Nephron (organoid): ENCODE results near the gene EPS8L1.

Source experiments
- H3K27ac Mint-ChIP-seq, 3 experiments: 2 replicates each; pipeline ENCODE4 v1.8.0; 2020; ENCODE audit warnings: mixed read lengths in 3 of 3, mild to moderate bottlenecking in 2 of 3, moderate library complexity in 1 of 3
- H3K27me3 Mint-ChIP-seq: 2 replicates; pipeline ENCODE4 v1.8.0; 2021; ENCODE audit warnings: low read depth, mild to moderate bottlenecking, moderate library complexity, mixed read lengths
- H3K36me3 Mint-ChIP-seq: 2 replicates; pipeline ENCODE4 v1.8.0; 2020; ENCODE audit warnings: low read depth, mixed read lengths
- H3K4me1 Mint-ChIP-seq: 2 replicates; pipeline ENCODE4 v1.8.0; 2020; ENCODE audit warnings: mixed read lengths
- H3K4me3 Mint-ChIP-seq, 3 experiments: 2 replicates each; pipeline ENCODE4 v1.8.0; 2020; ENCODE audit warnings: mild to moderate bottlenecking in 3 of 3, mixed read lengths in 3 of 3, moderate library complexity in 2 of 3
- H3K9me3 Mint-ChIP-seq: 2 replicates; pipeline ENCODE4 v1.8.0; 2020; ENCODE audit warnings: mixed read lengths
- CTCF ChIP-seq, 3 experiments: fragments of 200-600 bp; sonication (generic); IDR thresholded peaks; one replicate each; pipeline ENCODE4 v1.5.0; 2021; ENCODE audit warnings: antibody characterized with exemption in 3 of 3; ENCODE audit not compliant: unreplicated experiment in 3 of 3

Gene EPS8L1

GRCh38 chr19:55082020-55082851 lies 6.6 kb downstream of the EPS8L1 start:
- Mint-ChIP-seq H3K27ac (no peak overlapping the region), H3K36me3 (peaks cover 3% of the 10 kb centered on the region), H3K4me3 (peak overlapping the region; percentile 56 to 76 (median 65)), H3K27me3 (peaks cover 90% of the 10 kb centered on the region), H3K4me1 (peaks cover 8% of the 10 kb centered on the region), H3K9me3 (peaks cover 3% of the 10 kb centered on the region)
- no peak for TF ChIP-seq CTCF (IDR thresholded peaks at IDR 0.05; ENCODE audit: unreplicated experiment in 3 of 3)

- peaks cover 3% of the 10 kb centered on the region for H3K36me3 Mint-ChIP-seq
- peaks cover 18% of the 10 kb centered on the region for H3K4me1 Mint-ChIP-seq
- peaks cover 91% of the 10 kb centered on the region for H3K27me3 Mint-ChIP-seq
- peaks cover 3% of the 10 kb centered on the region for H3K9me3 Mint-ChIP-seq
- TF ChIP-seq CTCF (IDR thresholded peaks at IDR 0.05; ENCODE audit: unreplicated experiment in 3 of 3) = no peak
- peak overlapping the region in 2 of 3 experiments; percentile 56 to 76 for H3K4me3 Mint-ChIP-seq
- H3K27ac Mint-ChIP-seq = no peak overlapping the region
These were observed 7.6 kb downstream of the EPS8L1 start for GRCh38 chr19:55083004-55083850.

- peaks cover 93% of the 10 kb centered on the region for H3K27me3 Mint-ChIP-seq
- H3K4me1 Mint-ChIP-seq = peaks cover 23% of the 10 kb centered on the region
- peaks cover 3% of the 10 kb centered on the region for H3K36me3 Mint-ChIP-seq
- H3K4me3 Mint-ChIP-seq = peak overlapping the region in 2 of 3 experiments; percentile 20 to 50
- no peak for TF ChIP-seq CTCF (IDR thresholded peaks at IDR 0.05; ENCODE audit: unreplicated experiment in 3 of 3)
- H3K27ac Mint-ChIP-seq = no peak overlapping the region
- H3K9me3 Mint-ChIP-seq = peaks cover 3% of the 10 kb centered on the region
These were observed 8.7 kb downstream of the EPS8L1 start for GRCh38 chr19:55084416-55084815.

- Mint-ChIP-seq H3K36me3 (peaks cover 9% of the 10 kb centered on the region), H3K27ac (no peak overlapping the region), H3K4me1 (peaks cover 17% of the 10 kb centered on the region), H3K9me3 (peaks cover 3% of the 10 kb centered on the region), H3K4me3 (peak overlapping the region; percentile 62 to 69 (median 67)), H3K27me3 (peaks cover 76% of the 10 kb centered on the region)
- TF ChIP-seq CTCF (IDR thresholded peaks at IDR 0.05; ENCODE audit: unreplicated experiment in 3 of 3) = no peak
These were observed 10.4 kb downstream of the EPS8L1 start for GRCh38 chr19:55085923-55086715.

GRCh38 chr19:55086730-55087541 lies 11.3 kb downstream of the EPS8L1 start:
- peak overlapping the region; percentile 79 to 81 (median 79) for H3K4me3 Mint-ChIP-seq
- H3K36me3 Mint-ChIP-seq = peaks cover 9% of the 10 kb centered on the region
- H3K4me1 Mint-ChIP-seq = peaks cover 17% of the 10 kb centered on the region
- no peak for TF ChIP-seq CTCF (IDR thresholded peaks at IDR 0.05; ENCODE audit: unreplicated experiment in 3 of 3)
- no peak overlapping the region for H3K27ac Mint-ChIP-seq
- H3K27me3 Mint-ChIP-seq = peaks cover 68% of the 10 kb centered on the region
- H3K9me3 Mint-ChIP-seq = peaks cover 3% of the 10 kb centered on the region
